GM12864 (cell line): ENCODE results near the gene MBD3.

Experiments
- DNase-seq: peaks from one replicate; pipeline ENCODE4 v3.0.0-alpha.2; 2011; ENCODE audit warnings: low read depth
- H3K4me3 ChIP-seq: 2 replicates; pipeline ENCODE4 v1.5.1; 2011; ENCODE audit warnings: mild to moderate bottlenecking, low read depth, low read length, control low read depth
- CTCF ChIP-seq: IDR thresholded peaks from 2 replicates; pipeline ENCODE4 v1.5.1; 2011; ENCODE audit warnings: low read depth, mild to moderate bottlenecking, moderate library complexity, low read length, control low read depth, inconsistent platforms; ENCODE audit errors: missing control alignments

Gene MBD3

DNA sequence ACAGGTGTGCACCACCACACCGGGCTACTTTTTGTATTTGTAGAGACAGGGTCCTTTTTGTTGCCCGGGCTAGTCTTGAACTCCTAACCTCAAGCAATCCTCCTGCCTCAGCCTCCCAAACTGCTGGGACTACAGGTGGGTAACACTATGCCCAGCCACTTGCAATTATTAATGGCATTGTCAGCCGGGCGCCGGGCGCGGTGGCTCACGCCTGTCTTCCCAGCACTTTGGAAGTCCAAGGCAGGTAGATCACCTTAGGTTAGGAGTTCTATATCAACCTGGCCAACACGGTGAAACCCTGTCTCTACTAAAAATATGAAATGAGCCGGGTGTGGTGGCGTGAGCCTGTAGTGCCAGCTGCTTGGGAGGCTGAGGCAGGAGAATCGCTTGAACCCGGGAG is 21.8 kb downstream of the MBD3 start:
- no peak for TF ChIP-seq CTCF
- no peak overlapping the region for H3K4me3 ChIP-seq
- no peak for DNase-seq

- H3K4me3 ChIP-seq = no peak overlapping the region
- no peak for TF ChIP-seq CTCF
- no peak for DNase-seq
Observed at GRCh38 chr19:1569997-1570396, 22.7 kb downstream of the MBD3 start.

DNA sequence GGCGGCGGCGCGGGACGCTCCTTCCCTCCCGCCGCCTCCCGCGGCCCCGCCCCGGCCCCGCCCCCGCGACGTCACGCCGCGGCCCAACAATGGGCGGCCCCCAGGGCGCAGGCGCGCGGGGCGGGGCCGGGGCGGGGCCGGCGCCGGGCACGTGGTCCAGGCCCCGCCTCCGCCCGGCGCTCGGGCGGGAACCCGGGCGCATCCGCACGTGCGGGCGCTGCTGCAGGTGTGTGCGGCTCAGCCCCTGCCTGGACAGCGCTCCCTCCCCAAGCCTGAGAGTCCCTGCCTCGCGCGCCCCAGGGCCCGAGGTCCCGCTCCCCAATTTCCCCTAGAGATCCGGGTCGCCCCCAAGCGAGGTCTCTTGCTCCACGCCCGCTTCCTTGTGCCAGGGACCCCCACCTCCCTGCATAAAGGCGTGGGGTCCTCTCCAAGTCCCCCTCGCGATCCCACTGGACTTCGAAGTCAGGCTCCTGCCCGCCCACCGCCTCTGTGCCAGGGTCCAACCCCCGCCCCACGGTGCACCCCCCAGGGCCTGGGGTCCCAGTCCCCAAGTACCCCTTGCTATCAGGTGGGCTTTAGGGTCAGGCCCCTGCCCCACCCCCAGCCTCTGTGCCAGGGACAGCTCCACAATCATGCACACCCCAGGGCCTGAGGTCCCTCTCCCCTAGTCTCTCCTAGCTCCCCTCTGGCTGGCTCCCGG is 24.2 kb downstream of the MBD3 start, which contains the start of gene MEX3D:
Gene MEX3D (minus strand): TSS at position 6 of the 700 bp plus-strand sequence. CDS start 267 bp downstream, outside the sequence.
- DNase-seq = no peak

GRCh38 chr19:1567848-1568227 is 24.8 kb downstream of the MBD3 start:
- H3K4me3 ChIP-seq = no peak overlapping the region
- no peak for DNase-seq
- TF ChIP-seq CTCF = no peak

More for the DNA sequence above, 24.2 kb downstream of the MBD3 start, which contains the start of gene MEX3D:
- H3K4me3 ChIP-seq = peak within 1 kb of the TSS; percentile 19; the same call in 1 of the 2 replicates
- no peak for TF ChIP-seq CTCF

- DNase-seq = no peak
- TF ChIP-seq CTCF = no peak
- H3K4me3 ChIP-seq = peak overlapping the region; percentile 19; the same call in 1 of the 2 replicates
Observed at GRCh38 chr19:1567116-1567847, 25.4 kb downstream of the MBD3 start.

- no peak for DNase-seq
- no peak overlapping the region for H3K4me3 ChIP-seq
- no peak for TF ChIP-seq CTCF
Observed at GRCh38 chr19:1566392-1567115, 26.1 kb downstream of the MBD3 start.
